ENCODE results near the gene CNNM1.

CNNM1 gene

DNA sequence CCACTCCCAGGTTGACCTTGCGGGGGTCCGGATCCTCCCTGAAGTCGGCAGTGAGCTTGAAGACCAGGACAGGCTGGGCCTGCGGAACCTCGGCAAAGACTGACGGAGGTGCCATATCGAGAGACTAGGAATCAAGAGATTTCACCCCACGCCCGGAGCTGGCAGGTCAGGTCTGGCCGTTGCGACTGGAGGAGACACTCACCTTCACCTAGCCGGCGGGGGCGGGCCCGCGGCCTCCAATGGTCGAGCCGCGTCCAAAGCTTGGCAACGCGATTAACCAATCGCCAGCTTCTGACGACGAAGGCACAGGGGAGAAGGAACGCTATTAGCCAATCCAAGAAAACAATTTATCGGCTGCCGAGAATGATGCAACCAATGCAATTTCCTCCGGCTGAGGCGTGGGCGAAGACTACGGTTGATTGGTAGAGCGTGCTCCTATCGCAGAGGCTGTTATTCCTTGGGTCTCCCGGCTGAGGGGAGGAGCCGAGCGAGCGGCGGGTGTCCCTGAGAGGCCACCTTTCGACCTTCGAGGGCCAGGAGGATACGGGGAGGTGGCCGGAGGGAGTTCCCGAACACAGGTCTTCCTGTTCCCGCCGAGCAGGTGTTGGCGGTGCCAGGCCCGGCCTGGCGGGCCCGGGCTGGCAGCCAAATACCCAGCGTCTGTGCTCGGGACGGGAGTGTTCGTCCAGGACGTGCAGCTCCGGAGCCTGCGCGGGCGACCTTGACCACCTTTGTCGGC is 101.5 kb downstream of the CNNM1 start, which contains the start of gene GOT1:
GOT1 (minus strand) TSS at position 174 of the 739 bp plus-strand sequence; CDS start at position 115, 59 bp downstream.
- TF ChIP-seq ZFX (IDR thresholded peaks at IDR 0.05), result no peak
- TF ChIP-seq, protein P1, sequence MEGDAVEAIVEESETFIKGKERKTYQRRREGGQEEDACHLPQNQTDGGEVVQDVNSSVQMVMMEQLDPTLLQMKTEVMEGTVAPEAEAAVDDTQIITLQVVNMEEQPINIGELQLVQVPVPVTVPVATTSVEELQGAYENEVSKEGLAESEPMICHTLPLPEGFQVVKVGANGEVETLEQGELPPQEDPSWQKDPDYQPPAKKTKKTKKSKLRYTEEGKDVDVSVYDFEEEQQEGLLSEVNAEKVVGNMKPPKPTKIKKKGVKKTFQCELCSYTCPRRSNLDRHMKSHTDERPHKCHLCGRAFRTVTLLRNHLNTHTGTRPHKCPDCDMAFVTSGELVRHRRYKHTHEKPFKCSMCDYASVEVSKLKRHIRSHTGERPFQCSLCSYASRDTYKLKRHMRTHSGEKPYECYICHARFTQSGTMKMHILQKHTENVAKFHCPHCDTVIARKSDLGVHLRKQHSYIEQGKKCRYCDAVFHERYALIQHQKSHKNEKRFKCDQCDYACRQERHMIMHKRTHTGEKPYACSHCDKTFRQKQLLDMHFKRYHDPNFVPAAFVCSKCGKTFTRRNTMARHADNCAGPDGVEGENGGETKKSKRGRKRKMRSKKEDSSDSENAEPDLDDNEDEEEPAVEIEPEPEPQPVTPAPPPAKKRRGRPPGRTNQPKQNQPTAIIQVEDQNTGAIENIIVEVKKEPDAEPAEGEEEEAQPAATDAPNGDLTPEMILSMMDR (conservative IDR thresholded peaks at IDR 0.05), result no peak
- H3K27ac ChIP-seq, result peak within 1 kb of the TSS; percentile 95

DNA sequence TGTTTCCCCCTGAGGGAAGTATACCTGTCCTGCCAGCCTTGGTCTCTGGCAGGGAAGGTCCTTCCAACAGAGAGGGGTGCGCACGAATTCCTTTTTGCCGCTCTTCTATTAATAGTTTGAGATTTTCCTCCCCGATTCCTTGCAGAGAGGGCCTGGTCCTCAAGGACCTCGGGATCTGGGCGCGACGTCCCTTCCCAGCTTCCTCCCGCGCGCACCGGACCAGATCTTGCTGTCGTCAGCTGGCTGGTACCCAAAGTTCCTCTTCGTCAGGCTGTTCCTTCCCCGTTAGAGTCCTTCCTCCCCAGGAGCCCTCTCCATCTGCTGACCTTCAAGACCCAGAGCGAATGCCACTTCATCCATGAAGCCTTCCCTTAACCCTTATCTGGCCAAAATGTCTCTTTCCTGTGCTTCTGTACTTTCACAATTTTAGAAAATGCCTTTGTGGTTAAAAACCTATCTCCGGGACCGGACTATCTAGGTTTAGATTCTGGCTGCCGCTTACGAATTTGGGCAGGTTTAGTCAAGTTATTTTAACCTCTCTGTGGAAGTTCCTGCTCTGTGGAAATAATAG is 102.1 kb downstream of the CNNM1 start:
- TF ChIP-seq, protein P1 (conservative IDR thresholded peaks at IDR 0.05), result no peak
- peak; percentile 80 for TF ChIP-seq ZFX (IDR thresholded peaks at IDR 0.05)
- H3K27ac ChIP-seq, result peak overlapping the region; percentile 95

- TF ChIP-seq, protein P1 (conservative IDR thresholded peaks at IDR 0.05), result no peak
- no peak for TF ChIP-seq ZFX (IDR thresholded peaks at IDR 0.05)
- no peak overlapping the region for H3K27ac ChIP-seq
Observed at GRCh38 chr10:99432047-99432446, 102.9 kb downstream of the CNNM1 start.

GRCh38 chr10:99432881-99433280 is 103.7 kb downstream of the CNNM1 start:
- no peak overlapping the region for H3K27ac ChIP-seq
- TF ChIP-seq, protein P1 (conservative IDR thresholded peaks at IDR 0.05), result no peak
- no peak for TF ChIP-seq ZFX (IDR thresholded peaks at IDR 0.05)

DNA sequence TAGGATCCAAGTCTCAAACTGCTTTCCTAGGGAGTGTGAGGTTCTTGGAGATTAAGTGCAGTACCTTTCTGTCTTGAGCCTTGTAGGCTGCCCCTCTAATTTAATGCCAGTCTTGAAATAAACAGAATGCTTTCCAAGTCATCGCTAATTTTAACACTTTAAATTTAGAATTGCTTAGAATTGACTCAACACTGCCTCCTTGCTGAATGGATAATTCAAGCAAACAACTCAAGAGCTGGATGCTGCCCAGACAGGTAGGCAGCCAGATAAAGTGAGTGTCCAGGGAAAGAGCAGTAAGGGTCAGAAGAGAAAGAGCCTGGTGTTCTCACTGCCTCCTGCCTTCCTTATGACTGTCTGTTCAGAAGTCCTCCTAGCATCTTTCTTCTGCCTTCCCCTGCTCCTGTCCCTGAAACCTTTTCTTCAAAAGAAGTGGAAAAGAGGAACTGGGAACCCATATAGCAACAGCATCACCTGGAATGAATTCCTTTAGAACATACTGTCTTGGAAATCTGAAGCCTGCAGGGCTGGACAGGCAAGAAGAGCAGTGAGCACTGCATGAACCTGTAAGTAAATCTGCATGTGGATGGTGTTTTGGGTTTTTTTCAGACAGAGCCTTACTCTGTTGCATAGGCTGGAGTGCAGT is 104.3 kb downstream of the CNNM1 start:
- TF ChIP-seq ZFX (IDR thresholded peaks at IDR 0.05), result no peak
- TF ChIP-seq, protein P1 (conservative IDR thresholded peaks at IDR 0.05), result peak; percentile 40
- no peak overlapping the region for H3K27ac ChIP-seq

GRCh38 chr10:99435986-99436638 is 107.0 kb downstream of the CNNM1 start:
- H3K27ac ChIP-seq, result no peak overlapping the region
- TF ChIP-seq ZFX (IDR thresholded peaks at IDR 0.05), result no peak
- TF ChIP-seq, protein P1 (conservative IDR thresholded peaks at IDR 0.05), result peak; percentile 79

Data from C4-2B (cell line).